A549 (cell line): ENCODE results near the gene ICAM2. TPM values are rescaled to one million over a fixed set of nuclear protein-coding genes. Genes with fewer than 3 reads are reported as not detected.

ENCODE experiments used
- ATAC-seq, 2 experiments: fragments of 200-7000 bp in 1 of 2; fragments of >200 bp in 1 of 2; cut with Nextera tagmentation in 1 of 2; cut with Tn5 transposase in 1 of 2; 3 replicates each; pipeline versions ENCODE4 v1.8.0 to v1.9.1; 2018 to 2020; ENCODE audit warnings: mild to moderate bottlenecking in 1 of 2, moderate library complexity in 1 of 2
- CTCF ChIA-PET: fragments of 300-600 bp; sonication (Branson Sonifier 250); formaldehyde crosslinking; extraction: SDS; loops from one replicate; lab custom pipeline; 2021; ENCODE audit warnings: antibody characterized with exemption, inconsistent platforms; lab: Yijun Ruan, JAX
- POLR2A ChIA-PET: fragments of 350-600 bp; formaldehyde crosslinking; extraction: SDS; loops from one replicate; lab custom pipeline; 2021; ENCODE audit warnings: antibody characterized with exemption, inconsistent platforms; lab: Yijun Ruan, JAX
- DNase-seq, 2 experiments: peaks; one replicate each; pipeline versions ENCODE4 v3.0.0 to v3.0.0-alpha.2; 2011 to 2016; ENCODE audit warnings: low read depth in 1 of 2, low spot score in 1 of 2
- FAIRE-seq: peaks from 2 replicates; lab custom pipeline; 2011; peaks lifted over from hg19 to GRCh38; lab: Jason Lieb, UNC
- H3K27ac ChIP-seq, 2 experiments: fragments of >200 bp; sonication (Bioruptor Twin); formaldehyde crosslinking; 3 replicates each; pipeline ENCODE4 v1.5.1; 2016 to 2017
- H3K4me1 ChIP-seq: fragments of >200 bp; sonication (Bioruptor Twin); formaldehyde crosslinking; 3 replicates; pipeline ENCODE4 v1.6.1; 2016
- H3K4me2 ChIP-seq: fragments of >200 bp; sonication (Bioruptor Twin); formaldehyde crosslinking; 3 replicates; pipeline ENCODE4 v1.6.1; 2016
- H3K4me3 ChIP-seq: fragments of >200 bp; sonication (Bioruptor Twin); formaldehyde crosslinking; 3 replicates; pipeline ENCODE4 v1.5.1; 2016
- H3K9me3 ChIP-seq: fragments of >200 bp; sonication (Bioruptor Twin); formaldehyde crosslinking; 3 replicates; pipeline ENCODE4 v1.6.1; 2016
- CBX8 ChIP-seq: fragments of 200-600 bp; sonication (generic); IDR thresholded peaks from 2 replicates; pipeline ENCODE4 v1.6.1; 2016
- EHMT2 ChIP-seq: fragments of 200-600 bp; sonication (generic); IDR thresholded peaks from 2 replicates; pipeline ENCODE4 v1.6.1; 2016; ENCODE audit warnings: antibody characterized with exemption, low read depth, mild to moderate bottlenecking, moderate library complexity
- ESRRA ChIP-seq: fragments of 150-350 bp; IDR thresholded peaks from 2 replicates; pipeline ENCODE4 v1.6.1; 2014; ENCODE audit warnings: mild to moderate bottlenecking, low read length, borderline replicate concordance
- GATA3 ChIP-seq: IDR thresholded peaks from 2 replicates; pipeline ENCODE4 v1.6.1; 2012; ENCODE audit warnings: borderline replicate concordance
- JUN ChIP-seq, 2 experiments: fragments of >200 bp; sonication (Bioruptor Twin); formaldehyde crosslinking; IDR thresholded peaks; 2 replicates in 1 of 2; 3 replicates in 1 of 2; pipeline ENCODE4 v1.6.1; 2016 to 2017
- KDM5A ChIP-seq: fragments of 200-600 bp; sonication (generic); IDR thresholded peaks from 2 replicates; pipeline ENCODE4 v1.6.1; 2016; ENCODE audit warnings: antibody characterized with exemption, mild to moderate bottlenecking
- MAFK ChIP-seq: fragments of 450-650 bp; IDR thresholded peaks from 2 replicates; pipeline ENCODE4 v1.6.1; 2014; ENCODE audit not compliant: partially characterized antibody
- MAZ ChIP-seq: fragments of 150-350 bp; IDR thresholded peaks from 2 replicates; pipeline ENCODE4 v1.6.1; 2014; ENCODE audit warnings: antibody characterized with exemption, low read depth, low read length, borderline replicate concordance
- NPAS2 ChIP-seq: fragments of 250-450 bp; sonication (Bioruptor Pico); IDR thresholded peaks from 2 replicates; pipeline ENCODE4 v1.8.0; 2022; ENCODE audit warnings: mild to moderate bottlenecking, moderate library complexity, borderline replicate concordance
- RAD21 ChIP-seq, 2 experiments: fragments of >200 bp in 1 of 2; sonication (Bioruptor Twin) in 1 of 2; formaldehyde crosslinking in 1 of 2; IDR thresholded peaks in 1 of 2; conservative IDR thresholded peaks in 1 of 2; 2 replicates in 1 of 2; 3 replicates in 1 of 2; pipeline ENCODE4 v1.6.1; 2012 to 2018; ENCODE audit warnings: inconsistent platforms in 1 of 2
- RFX5 ChIP-seq: fragments of 450-650 bp; IDR thresholded peaks from 2 replicates; pipeline ENCODE4 v1.7.1; 2014; ENCODE audit warnings: antibody characterized with exemption, mild to moderate bottlenecking, moderate library complexity
- SMC3 ChIP-seq: fragments of >200 bp; sonication (Bioruptor Twin); formaldehyde crosslinking; IDR thresholded peaks from 3 replicates; pipeline ENCODE4 v1.6.1; 2018; ENCODE audit warnings: inconsistent platforms
- SREBF2 ChIP-seq: fragments of 450-650 bp; IDR thresholded peaks from 2 replicates; pipeline ENCODE4 v1.6.1; 2014; ENCODE audit warnings: mild to moderate bottlenecking, moderate library complexity
- WGBS: methylation state at CpG from one replicate; pipeline ENCODE4 v1.1.6; 2017; ENCODE audit errors: missing lambda C conversion rate; 5-methylcytosine and 5-hydroxymethylcytosine counted together
- polyA plus RNA-seq, 4 experiments: library from polyadenylated mRNA; depleted of rRNA in 3 of 4; stranded (reverse); fragments of >200 nt; fragmentation: RNase III in 1 of 4; extraction: RNeasy Plus Mini Kit Qiagen cat#74134 plus additional on column Dnase treatment in 1 of 4; gene quantifications; 2 replicates in 3 of 4; 3 replicates in 1 of 4; pipeline ENCODE4 v1.2.3, GENCODE V29; 2011 to 2017
- TF ChIP-seq, protein P1 (sequence below): IDR thresholded peaks from 2 replicates; pipeline ENCODE4 v1.6.1; 2012
- TF ChIP-seq, protein P2 (sequence below): fragments of >200 bp; sonication (Bioruptor Twin); formaldehyde crosslinking; IDR thresholded peaks from 3 replicates; pipeline ENCODE4 v1.5.1; 2016

The ICAM2 gene
- polyA plus RNA-seq, 2 of the 4 experiments (the other 2 are of a cell fraction), result not detected

- peak overlapping the region in 1 of 2 experiments; percentile 21; a peak in 1 of 6 replicates for H3K27ac ChIP-seq
- 3% methylated on average over 21 of the region's 21 CpGs for WGBS
- H3K9me3 ChIP-seq, result no peaks in the 10 kb centered on the region
- POLR2A ChIA-PET, result interaction anchor here (1.0 to 1.4 kb wide), 3 partner anchors 104 to 119 kb away, joined by 3 to 7 read pairs (median 6); partner anchors contain the start of gene ERN1
- ATAC-seq (peak; percentile 93 to 95), DNase-seq (peak; percentile 81 to 87), FAIRE-seq (no peak)
- H3K4me2 ChIP-seq, result peak overlapping the region; percentile 85
- TF ChIP-seq, protein P1, sequence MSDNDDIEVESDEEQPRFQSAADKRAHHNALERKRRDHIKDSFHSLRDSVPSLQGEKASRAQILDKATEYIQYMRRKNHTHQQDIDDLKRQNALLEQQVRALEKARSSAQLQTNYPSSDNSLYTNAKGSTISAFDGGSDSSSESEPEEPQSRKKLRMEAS, result peak; percentile 20; the same call in 1 of the 2 replicates
- TF ChIP-seq MAZ (no peak), EHMT2 (no peak), KDM5A (no peak), RFX5 (peak; percentile 32; the same call in 1 of the 2 replicates), JUN (IDR thresholded peaks at IDR 0.05) (0 out of 5 replicates have a peak, but pooled peaks of 1 of the 2 experiments have one; percentile 24), RAD21 (conservative IDR thresholded peaks at IDR 0.05 in 1 of 2, IDR thresholded peaks at IDR 0.05 in 1 of 2) (peak; percentile 77 to 80), SMC3 (peak; percentile 93)
- TF ChIP-seq, protein P2, sequence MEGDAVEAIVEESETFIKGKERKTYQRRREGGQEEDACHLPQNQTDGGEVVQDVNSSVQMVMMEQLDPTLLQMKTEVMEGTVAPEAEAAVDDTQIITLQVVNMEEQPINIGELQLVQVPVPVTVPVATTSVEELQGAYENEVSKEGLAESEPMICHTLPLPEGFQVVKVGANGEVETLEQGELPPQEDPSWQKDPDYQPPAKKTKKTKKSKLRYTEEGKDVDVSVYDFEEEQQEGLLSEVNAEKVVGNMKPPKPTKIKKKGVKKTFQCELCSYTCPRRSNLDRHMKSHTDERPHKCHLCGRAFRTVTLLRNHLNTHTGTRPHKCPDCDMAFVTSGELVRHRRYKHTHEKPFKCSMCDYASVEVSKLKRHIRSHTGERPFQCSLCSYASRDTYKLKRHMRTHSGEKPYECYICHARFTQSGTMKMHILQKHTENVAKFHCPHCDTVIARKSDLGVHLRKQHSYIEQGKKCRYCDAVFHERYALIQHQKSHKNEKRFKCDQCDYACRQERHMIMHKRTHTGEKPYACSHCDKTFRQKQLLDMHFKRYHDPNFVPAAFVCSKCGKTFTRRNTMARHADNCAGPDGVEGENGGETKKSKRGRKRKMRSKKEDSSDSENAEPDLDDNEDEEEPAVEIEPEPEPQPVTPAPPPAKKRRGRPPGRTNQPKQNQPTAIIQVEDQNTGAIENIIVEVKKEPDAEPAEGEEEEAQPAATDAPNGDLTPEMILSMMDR, result peak; percentile 99
- peaks cover 3% of the 10 kb centered on the region; the same call in 1 of the 3 replicates for H3K4me1 ChIP-seq
- H3K4me3 ChIP-seq, result peak overlapping the region; percentile 35
- CTCF ChIA-PET, result interaction anchor here (0.6 to 18.1 kb wide), 75 partner anchors 9 to 318 kb away, joined by 3 to 863 read pairs (median 8); partner anchors contain the start of genes CSHL1, ERN1, GH1 and PRR29
Observed at GRCh38 chr17:64025732-64026294, 5.4 kb upstream of the ICAM2 start.

DNA sequence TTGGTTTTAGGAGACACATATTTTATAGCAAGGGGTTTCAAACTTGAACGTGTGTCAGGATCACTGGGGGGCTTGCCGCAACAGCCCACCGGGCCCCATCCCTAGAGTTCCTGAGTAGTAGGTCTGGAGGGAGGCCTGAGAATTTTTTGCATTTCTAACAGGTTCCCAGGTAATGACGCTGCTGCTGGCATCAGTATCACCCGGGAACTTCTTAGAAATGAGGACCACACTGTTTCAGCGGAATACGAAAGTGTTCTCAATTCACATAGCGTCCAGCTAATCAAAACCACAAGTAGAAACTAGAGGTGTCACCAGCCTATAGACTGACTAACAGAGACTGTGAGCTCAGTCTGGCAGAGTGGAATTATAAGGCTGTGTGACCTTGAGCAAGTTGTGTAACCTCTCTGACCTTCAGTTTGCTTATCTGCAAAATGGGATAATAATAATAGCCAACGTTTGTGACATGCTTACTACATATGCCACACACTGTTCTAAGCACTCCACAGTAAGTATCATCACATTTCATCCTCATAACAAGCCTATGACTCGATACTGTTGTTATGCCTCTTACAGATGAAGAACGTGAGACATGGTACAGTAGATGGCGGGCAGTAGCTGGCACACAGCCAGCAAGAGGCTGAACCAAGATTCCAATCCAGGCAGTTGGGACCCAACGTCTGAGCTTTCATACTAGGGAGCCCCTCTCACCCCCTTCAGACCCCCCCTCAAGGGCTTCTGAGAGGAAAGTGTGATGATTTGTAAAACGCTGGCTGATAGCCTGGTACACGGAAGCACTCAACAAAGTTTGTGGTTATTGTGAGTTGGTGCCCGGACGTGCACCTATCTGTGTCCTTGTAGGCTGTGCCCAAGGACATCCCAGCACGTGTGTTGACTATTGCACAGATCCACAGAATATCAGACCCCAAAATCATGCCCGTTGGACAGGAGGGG lies 4.6 kb upstream of the ICAM2 start:
- Histone ChIP-seq H3K4me1 (peaks cover 3% of the 10 kb centered on the region; the same call in 1 of the 3 replicates), H3K27ac (no peak overlapping the region), H3K9me3 (no peaks in the 10 kb centered on the region), H3K4me2 (peak overlapping the region; percentile 85), H3K4me3 (no peak overlapping the region)
- CTCF ChIA-PET, result interaction anchor here (0.6 to 18.1 kb wide), 75 partner anchors 8 to 319 kb away, joined by 3 to 863 read pairs (median 8); partner anchors contain the start of genes CSHL1, ERN1, GH1 and PRR29
- TF ChIP-seq GATA3 (no peak), RAD21 (conservative IDR thresholded peaks at IDR 0.05 in 1 of 2, IDR thresholded peaks at IDR 0.05 in 1 of 2) (no peak), CBX8 (no peak), MAFK (no peak), ESRRA (peak; percentile 76; the same call in 1 of the 2 replicates)
- POLR2A ChIA-PET, result interaction anchor here (1.0 to 1.4 kb wide), 3 partner anchors 105 to 120 kb away, joined by 3 to 7 read pairs (median 6); partner anchors contain the start of gene ERN1
- DNase-seq, result no peak
- WGBS, result 54% methylated on average over 19 of the region's 19 CpGs
- FAIRE-seq, result no peak
- ATAC-seq, result peak; percentile 10 to 33; a peak in 3 of 6 replicates

DNA sequence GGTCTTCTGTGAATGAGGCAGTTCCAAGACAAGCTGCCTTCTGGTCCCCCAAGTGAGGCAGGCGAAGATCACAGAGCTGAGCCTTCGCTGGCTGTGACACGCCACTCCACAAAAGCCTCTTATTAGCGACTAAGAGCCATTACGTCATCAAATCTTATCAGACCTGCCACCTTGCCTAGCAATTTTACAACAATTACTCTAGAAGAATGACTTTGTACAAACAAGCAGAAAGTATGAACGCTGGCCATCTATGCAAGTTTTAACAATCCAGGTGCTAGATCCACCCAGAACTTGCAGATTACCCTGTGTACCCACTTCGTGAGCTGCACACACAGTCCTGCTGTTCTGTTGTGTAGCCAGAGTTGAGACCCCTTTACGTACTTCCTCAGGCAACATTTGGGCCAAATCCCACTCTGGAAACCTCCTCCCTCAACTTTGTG lies 3.8 kb upstream of the ICAM2 start:
- no peak overlapping the region for H3K4me3 ChIP-seq
- TF ChIP-seq KDM5A, result no peak
- TF ChIP-seq NPAS2 (CRISPR knock-in tag), result no peak
- no peak for TF ChIP-seq SREBF2
- H3K9me3 ChIP-seq, result no peaks in the 10 kb centered on the region
- H3K27ac ChIP-seq, result no peak overlapping the region
- ChIA-PET CTCF (interaction anchor here (0.6 to 18.1 kb wide), 27 partner anchors 8 to 278 kb away, joined by 3 to 863 read pairs (median 19); partner anchors contain the start of genes CSHL1, ERN1 and GH1), POLR2A (no interaction called here)
- no peak for FAIRE-seq
- no peak overlapping the region for H3K4me2 ChIP-seq
- DNase-seq, result no peak
- 78% methylated on average over 8 of the region's 8 CpGs for WGBS
- ATAC-seq, result no peak
- H3K4me1 ChIP-seq, result peaks cover 3% of the 10 kb centered on the region; the same call in 1 of the 3 replicates
